Purkinje cell (primary cell): ENCODE measurements around the gene HOXC11. TPM values are rescaled to one million over a fixed set of nuclear protein-coding genes. Genes with fewer than 3 reads are reported as not detected.

Experiments used
- polyA plus RNA-seq: library from polyadenylated mRNA; unstranded; fragments of >200 nt; fragmentation: Nextera tagmentation; gene quantifications from 2 replicates; pipeline ENCODE4 v1.2.1, GENCODE V29; 2014

Gene HOXC11
- polyA plus RNA-seq, result not detected in 2 replicates

DNA sequence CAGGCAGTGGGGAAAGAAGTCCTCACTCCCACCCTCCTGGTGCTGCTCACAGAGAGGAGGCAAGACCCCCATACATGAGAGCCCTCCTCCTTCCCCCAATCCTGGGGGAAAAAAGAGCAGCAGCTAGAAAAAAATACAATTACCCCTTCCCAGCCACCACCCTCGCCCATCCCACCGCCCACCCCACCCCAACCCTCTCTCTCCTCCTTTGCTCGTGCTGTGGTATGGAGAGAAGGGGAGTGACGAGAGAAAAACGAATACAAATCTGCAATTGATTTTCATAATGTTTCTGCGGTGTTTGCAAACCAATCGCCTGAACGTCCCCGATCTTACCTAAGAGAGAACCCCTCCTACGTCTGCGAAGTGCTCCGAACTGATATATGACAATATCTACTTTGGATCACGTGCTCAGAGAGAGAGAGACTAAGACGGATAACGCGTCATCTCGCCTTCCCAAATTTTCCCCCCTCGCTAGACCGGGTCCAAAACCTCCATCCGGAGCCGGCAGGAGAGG, at the start of gene HOXC11:
Gene HOXC11 (plus strand): TSS at position 405 of the 514 bp plus-strand sequence. CDS start 116 bp downstream, outside the sequence.

DNA sequence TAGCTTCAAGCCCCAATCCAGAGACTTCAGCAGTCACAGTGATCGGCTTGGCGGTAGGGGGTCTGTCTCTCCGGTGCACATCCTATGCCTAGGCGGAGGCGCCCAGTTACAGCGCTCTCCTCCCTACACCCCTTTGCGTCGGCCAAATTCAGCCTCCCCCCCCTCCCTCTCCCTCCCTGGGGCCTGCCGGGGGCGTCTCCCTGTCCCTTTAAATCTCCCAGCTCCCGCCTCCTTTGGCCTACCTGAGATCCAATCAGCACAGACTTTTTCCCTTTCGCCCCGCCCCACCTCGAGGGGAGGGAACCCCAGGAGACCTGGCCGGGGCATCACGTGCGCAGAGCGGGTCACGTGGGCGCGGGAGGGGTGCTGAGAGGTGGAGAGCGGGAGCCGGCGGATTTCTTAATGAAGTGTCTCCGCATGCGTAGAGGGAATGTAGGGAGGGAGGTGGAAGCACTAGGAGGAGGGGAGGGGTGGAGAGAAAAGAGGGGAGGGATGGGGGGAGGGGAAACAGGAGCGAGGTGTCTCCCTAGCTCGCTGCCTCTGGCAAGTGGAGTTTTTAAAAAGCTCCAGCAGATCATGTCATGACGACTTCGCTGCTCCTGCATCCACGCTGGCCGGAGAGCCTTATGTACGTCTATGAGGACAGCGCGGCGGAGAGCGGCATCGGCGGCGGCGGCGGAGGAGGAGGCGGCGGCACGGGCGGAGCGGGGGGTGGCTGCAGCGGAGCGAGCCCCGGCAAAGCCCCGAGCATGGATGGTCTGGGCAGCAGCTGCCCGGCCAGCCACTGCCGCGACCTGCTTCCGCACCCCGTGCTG, 34.4 kb upstream of the HOXC11 start, which contains the start of gene HOXC13:
Gene HOXC13 (plus strand): TSS at position 506 of the 815 bp plus-strand sequence. CDS start 76 bp downstream, at position 582.

GRCh38 chr12:53954694-53955035, 18.3 kb upstream of the HOXC11 start, which contains the start of gene HOXC12:
HOXC12 (plus strand) TSS chr12:53954903; CDS start chr12:53954930, 27 bp downstream.

GRCh38 chr12:53974084-53975063, 1.4 kb downstream of the HOXC11 start, which contains the start of gene HOTAIR:
HOTAIR (minus strand) TSS chr12:53974954.

GRCh38 chr12:53984901-53985691, 12.2 kb downstream of the HOXC11 start, which contains the start of gene HOXC10:
HOXC10 (plus strand) TSS chr12:53985146; CDS start chr12:53985260, 114 bp downstream.

GRCh38 chr12:54000116-54001114, 27.5 kb downstream of the HOXC11 start, which contains the start of gene HOXC9:
HOXC9 (plus strand) TSS chr12:54000161; CDS start chr12:54000189, 28 bp downstream.

Other genes with a start within 250 kb of the HOXC11 start
- gene CALCOCO1, start 245.7 kb upstream of the HOXC11 start, polyA plus RNA-seq, result 18.7 and 38.1 TPM in 2 replicates
- gene CISTR, start 221.1 kb upstream of the HOXC11 start, polyA plus RNA-seq, result 0.62 TPM in 1 of 2 replicates, not detected in the other
- not detected in 2 replicates for gene HOXC13, start 34.3 kb upstream of the HOXC11 start, polyA plus RNA-seq
- not detected in 2 replicates for gene HOXC12, start 18.2 kb upstream of the HOXC11 start, polyA plus RNA-seq
- gene HOTAIR, start 1.8 kb downstream of the HOXC11 start, polyA plus RNA-seq, result not detected in 2 replicates
- gene HOXC10, start 12.0 kb downstream of the HOXC11 start, polyA plus RNA-seq, result not detected in 2 replicates
- gene HOXC9, start 27.0 kb downstream of the HOXC11 start, polyA plus RNA-seq, result not detected in 2 replicates
- not detected in 2 replicates for gene HOXC8, start 35.9 kb downstream of the HOXC11 start, polyA plus RNA-seq
- not detected in 2 replicates for gene HOXC6, start 55.3 kb downstream of the HOXC11 start, polyA plus RNA-seq
- gene HOXC5, start 59.9 kb downstream of the HOXC11 start, polyA plus RNA-seq, result not detected in 2 replicates
- gene HOXC4, start 80.7 kb downstream of the HOXC11 start, polyA plus RNA-seq, result not detected in 2 replicates
- gene SMUG1, start 215.9 kb downstream of the HOXC11 start, polyA plus RNA-seq, result 14.4 and 18.8 TPM in 2 replicates